Pancreas (tissue), 10 donors: ENCODE data around the gene DIP2C. TPM values are rescaled to one million over a fixed set of nuclear protein-coding genes. Genes with fewer than 3 reads are reported as not detected.

ENCODE experiments used
- ATAC-seq, 4 donors: fragments of 200-7000 bp; cut with Tn5 transposase; one replicate each; pipeline versions ENCODE4 v1.8.0 to v1.9.1; 2020; ENCODE audit warnings: mild to moderate bottlenecking in 4 of 4, moderate library complexity in 4 of 4
- DNase-seq, 6 donors: peaks; one replicate each; pipeline ENCODE4 v3.0.0-alpha.2; 2020
- FAIRE-seq: peaks from 2 replicates; lab custom pipeline; 2012; peaks lifted over from hg19 to GRCh38; lab: Jason Lieb, UNC
- H3K27ac ChIP-seq, 4 donors: fragments of 200-600 bp; sonication (generic); 1 replicate in 3 of 4; 2 replicates in 1 of 4; pipeline versions ENCODE4 v1.5.0 to v1.8.0; 2020
- H3K27me3 ChIP-seq, 4 donors: fragments of 200-600 bp; one replicate each; pipeline ENCODE4 v1.8.0; 2021
- H3K36me3 ChIP-seq, 3 donors: fragments of 200-600 bp; sonication (generic) in 1 of 3; one replicate each; pipeline versions ENCODE4 v1.5.0 to v1.8.0; 2020 to 2021
- H3K4me1 ChIP-seq, 3 donors: fragments of 200-600 bp; one replicate each; pipeline ENCODE4 v1.8.0; 2021
- H3K4me3 ChIP-seq, 4 donors: fragments of 200-600 bp; sonication (generic) in 2 of 4; one replicate each; pipeline versions ENCODE4 v1.5.0 to v1.8.0; 2020 to 2021
- H3K9me3 ChIP-seq, 4 donors: fragments of 200-600 bp; one replicate each; pipeline ENCODE4 v1.8.0; 2021
- CTCF ChIP-seq, 4 donors: fragments of 200-600 bp; sonication (generic) in 3 of 4; IDR thresholded peaks; one replicate each; pipeline versions ENCODE4 v1.5.0 to v1.8.0; 2021; ENCODE audit warnings: antibody characterized with exemption in 4 of 4
- WGBS, 2 donors: extraction: QIAGEN DNeasy Blood & Tissue Kit; methylation state at CpG; one replicate each; pipeline ENCODE4 v1.1.7; 2013; 5-methylcytosine and 5-hydroxymethylcytosine counted together
- intact Hi-C, 3 donors: fragments of 100-400 bp; cut with DNase I; formaldehyde crosslinking; loops; one replicate each; pipeline versions ENCODE4 v1.11.1 to v1.14.2; 2022
- polyA plus RNA-seq, 2 donors: library from polyadenylated mRNA; stranded (reverse); fragments of 200-250 nt; gene quantifications; one replicate each; pipeline ENCODE4 v1.2.3, GENCODE V29; 2013
- total RNA-seq, 6 donors: library from RNA; stranded (reverse); fragmentation: NEBNext Ultra II Directional in 4 of 6; extraction: Animal tissue kit (Norgen Biotek cat#: 25700) in 4 of 6; gene quantifications; one replicate each; pipeline versions ENCODE4 v1.2.1 to v1.2.4, GENCODE V29; 2021 to 2023
- donor health status: healthy with polysubstance abuse.
- donor health status: DM: no; HTN: no; CAD: no; lungs with moderate emphysema.
- donor health status: DM: no; HTN: no; CAD: no.
- donor health status: control.
- donor health status: control.
- donor health status: Bipolar disorder and iron deficiency.
- donor health status: DM: yes; HTN: yes; CAD: no.
- donor health status: DM: no; HTN: no; CAD: no.
- donor health status: DM: no; HTN: no; CAD: no.
- donor health status: DM: yes; HTN: yes; CAD: no.

DIP2C gene
- total and polyA plus RNA-seq, 8 donors, result 4.3 to 11.8 (median 7.3) TPM

- Histone ChIP-seq H3K4me1 (peaks cover 0 to 21% (median 9%) of the 10 kb centered on the region in 3 donors), H3K27me3 (no peaks in the 10 kb centered on the region), H3K4me3 (no peak overlapping the region), H3K27ac (no peak overlapping the region), H3K9me3 (no peaks in the 10 kb centered on the region), H3K36me3 (no peaks in the 10 kb centered on the region)
- TF ChIP-seq CTCF (IDR thresholded peaks at IDR 0.05), result no peak
- no peak for DNase-seq
- ATAC-seq, result no peak
- FAIRE-seq, result no peak
- intact Hi-C loops, result no loop called here
- 87 to 92% methylated on average over 9 of the region's 9 CpGs for WGBS, 2 donors
Measured at GRCh38 chr10:536371-536925, 153.0 kb downstream of the DIP2C start.

GRCh38 chr10:535952-536351, 153.5 kb downstream of the DIP2C start:
- 95 to 96% methylated on average over 8 of the region's 8 CpGs for WGBS, 2 donors
- Histone ChIP-seq H3K9me3 (no peaks in the 10 kb centered on the region), H3K36me3 (no peaks in the 10 kb centered on the region), H3K27ac (no peak overlapping the region), H3K4me3 (no peak overlapping the region), H3K4me1 (peaks cover 0 to 21% (median 9%) of the 10 kb centered on the region in 3 donors), H3K27me3 (no peaks in the 10 kb centered on the region)
- DNase-seq (no peak), FAIRE-seq (no peak), ATAC-seq (no peak)
- intact Hi-C loops, result no loop called here
- TF ChIP-seq CTCF (IDR thresholded peaks at IDR 0.05), result no peak

- Histone ChIP-seq H3K4me3 (no peak overlapping the region), H3K27me3 (no peaks in the 10 kb centered on the region), H3K4me1 (peaks cover 0 to 21% (median 9%) of the 10 kb centered on the region in 3 donors), H3K36me3 (no peaks in the 10 kb centered on the region), H3K9me3 (no peaks in the 10 kb centered on the region), H3K27ac (no peak overlapping the region)
- no peak for FAIRE-seq
- DNase-seq, result peak in 2 of 6 donors; percentile 27 to 34
- WGBS, 2 donors, result 91 to 94% methylated on average over 8 to 9 of the region's 9 CpGs
- no peak for TF ChIP-seq CTCF (IDR thresholded peaks at IDR 0.05)
- no peak for ATAC-seq
- intact Hi-C loops, result no loop called here
Measured at GRCh38 chr10:535051-535450, 154.4 kb downstream of the DIP2C start.

GRCh38 chr10:534047-534566, 155.4 kb downstream of the DIP2C start:
- TF ChIP-seq CTCF (IDR thresholded peaks at IDR 0.05), result no peak
- Histone ChIP-seq H3K4me1 (peaks cover 0 to 15% (median 9%) of the 10 kb centered on the region in 3 donors), H3K36me3 (no peaks in the 10 kb centered on the region), H3K27ac (peak overlapping the region in 2 of 4 donors; percentile 39 to 41), H3K9me3 (no peaks in the 10 kb centered on the region), H3K27me3 (no peaks in the 10 kb centered on the region), H3K4me3 (no peak overlapping the region)
- peak in 1 of 6 donors; percentile 35 for DNase-seq
- no peak for ATAC-seq
- intact Hi-C loops, result no loop called here
- no peak for FAIRE-seq
- 90 to 92% methylated on average over 14 of the region's 14 CpGs for WGBS, 2 donors

GRCh38 chr10:533611-534010, 155.9 kb downstream of the DIP2C start:
- 19 to 24% methylated on average over 7 of the region's 7 CpGs for WGBS, 2 donors
- peak; percentile 9 to 49 (median 32) for ATAC-seq
- Histone ChIP-seq H3K4me1 (peaks cover 0 to 13% (median 9%) of the 10 kb centered on the region in 3 donors), H3K36me3 (no peaks in the 10 kb centered on the region), H3K9me3 (no peaks in the 10 kb centered on the region), H3K27me3 (no peaks in the 10 kb centered on the region), H3K27ac (peak overlapping the region in 3 of 4 donors; percentile 28 to 41 (median 39)), H3K4me3 (no peak overlapping the region)
- intact Hi-C loops, result no loop called here
- FAIRE-seq, result no peak
- no peak for DNase-seq
- TF ChIP-seq CTCF (IDR thresholded peaks at IDR 0.05), result no peak
